ENCODE data around the gene LCK.

The LCK gene

DNA sequence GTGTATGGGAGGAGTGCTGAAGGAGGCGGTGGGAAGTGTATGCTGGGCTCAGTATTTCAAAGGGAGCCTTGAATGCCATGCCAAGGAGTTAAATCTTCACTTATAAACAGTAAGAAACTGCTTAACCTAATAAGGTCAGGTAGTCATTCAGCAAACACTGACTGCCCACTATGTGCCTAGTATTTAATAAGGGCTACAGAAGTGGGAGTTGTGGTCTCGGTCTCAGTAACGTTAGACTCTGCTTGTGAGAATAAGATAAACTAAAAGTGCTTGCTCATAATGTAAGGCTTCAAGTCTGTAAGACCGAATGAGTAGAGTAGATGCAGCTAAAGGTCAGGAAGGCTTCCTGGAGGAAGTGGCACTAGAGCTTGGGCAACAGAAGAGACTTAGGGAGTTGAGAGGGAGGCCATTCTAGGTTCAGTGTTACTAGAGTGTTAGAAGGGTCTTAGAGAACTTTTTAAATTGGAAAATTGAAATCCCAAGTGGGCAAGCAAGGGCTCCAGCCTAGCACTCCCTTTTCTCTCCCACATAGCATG is 78.9 kb downstream of the LCK start:
- DNase-seq = no peak

DNA sequence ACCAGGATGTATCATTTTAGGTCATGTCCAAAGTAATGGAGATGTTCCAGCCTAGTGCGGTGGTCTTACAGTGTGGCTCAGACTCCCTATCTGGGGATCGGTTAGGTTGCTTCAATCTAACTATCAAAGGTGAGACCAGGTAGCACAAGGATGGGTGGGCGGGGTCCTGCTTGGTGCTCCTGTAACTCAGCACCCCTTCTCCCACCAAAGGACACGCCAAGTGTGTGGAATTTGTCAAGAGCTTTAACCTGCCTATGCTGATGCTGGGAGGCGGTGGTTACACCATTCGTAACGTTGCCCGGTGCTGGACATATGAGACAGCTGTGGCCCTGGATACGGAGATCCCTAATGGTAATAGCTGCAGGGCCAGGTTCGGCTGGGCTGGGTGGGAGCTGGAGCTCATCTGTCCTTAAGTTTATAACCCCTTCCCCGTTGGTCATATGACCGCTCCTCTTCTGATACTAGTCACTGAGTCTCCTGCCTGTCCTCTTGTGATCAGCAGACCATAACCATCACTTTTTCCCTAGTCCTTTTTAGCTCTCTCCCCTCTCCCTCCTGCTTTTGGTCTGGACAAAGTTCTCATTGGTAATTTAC is 79.6 kb downstream of the LCK start:
- no peak for DNase-seq

DNA sequence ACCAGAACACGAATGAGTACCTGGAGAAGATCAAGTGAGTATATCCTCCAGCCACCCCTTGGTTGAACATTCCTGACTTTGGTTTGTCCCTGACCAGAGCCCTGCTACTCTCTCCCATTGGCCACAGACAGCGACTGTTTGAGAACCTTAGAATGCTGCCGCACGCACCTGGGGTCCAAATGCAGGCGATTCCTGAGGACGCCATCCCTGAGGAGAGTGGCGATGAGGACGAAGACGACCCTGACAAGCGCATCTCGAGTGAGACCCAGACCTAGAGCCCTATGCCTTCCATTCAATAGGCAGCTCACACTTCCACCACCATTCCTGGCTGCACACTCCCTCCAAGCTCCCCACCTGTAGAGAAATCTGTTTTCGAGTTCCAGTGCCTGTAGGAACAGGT is 80.5 kb downstream of the LCK start:
- DNase-seq = no peak

DNA sequence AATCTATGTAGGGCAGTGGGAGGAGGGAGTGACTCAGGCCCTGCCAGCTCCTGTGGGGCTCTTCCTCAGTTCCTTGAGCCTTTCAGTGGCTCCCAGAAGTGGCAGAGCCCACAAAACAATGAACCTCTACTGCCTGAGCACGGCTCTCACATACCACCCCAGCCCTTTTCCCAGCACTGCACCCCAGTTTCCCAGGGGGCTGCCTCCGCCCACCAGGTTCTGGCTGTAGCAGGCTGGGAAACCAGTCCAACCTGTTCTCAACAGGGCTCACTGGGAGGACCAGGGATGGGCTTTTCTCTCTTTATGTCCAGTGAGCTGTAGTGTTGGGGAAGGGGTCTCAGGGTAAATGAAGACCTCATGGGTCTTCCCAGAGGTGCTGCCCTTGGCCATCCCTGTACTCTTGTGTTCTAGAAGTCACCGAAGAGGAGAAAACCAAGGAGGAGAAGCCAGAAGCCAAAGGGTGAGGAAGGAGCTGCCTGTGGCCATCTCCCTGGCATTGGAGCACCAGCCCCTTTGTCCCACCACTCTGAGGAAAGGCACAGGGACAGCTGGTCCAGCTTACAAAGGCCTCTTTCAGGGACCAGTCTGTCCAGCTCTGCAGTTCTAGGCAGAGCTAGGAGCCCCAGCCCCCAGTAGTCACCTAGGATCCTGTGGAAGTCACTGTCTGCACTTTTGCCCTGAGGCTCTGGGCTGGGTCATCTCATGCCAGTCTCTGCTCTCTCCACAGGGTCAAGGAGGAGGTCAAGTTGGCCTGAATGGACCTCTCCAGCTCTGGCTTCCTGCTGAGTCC is 81.4 kb downstream of the LCK start:
- DNase-seq = no peak

DNA sequence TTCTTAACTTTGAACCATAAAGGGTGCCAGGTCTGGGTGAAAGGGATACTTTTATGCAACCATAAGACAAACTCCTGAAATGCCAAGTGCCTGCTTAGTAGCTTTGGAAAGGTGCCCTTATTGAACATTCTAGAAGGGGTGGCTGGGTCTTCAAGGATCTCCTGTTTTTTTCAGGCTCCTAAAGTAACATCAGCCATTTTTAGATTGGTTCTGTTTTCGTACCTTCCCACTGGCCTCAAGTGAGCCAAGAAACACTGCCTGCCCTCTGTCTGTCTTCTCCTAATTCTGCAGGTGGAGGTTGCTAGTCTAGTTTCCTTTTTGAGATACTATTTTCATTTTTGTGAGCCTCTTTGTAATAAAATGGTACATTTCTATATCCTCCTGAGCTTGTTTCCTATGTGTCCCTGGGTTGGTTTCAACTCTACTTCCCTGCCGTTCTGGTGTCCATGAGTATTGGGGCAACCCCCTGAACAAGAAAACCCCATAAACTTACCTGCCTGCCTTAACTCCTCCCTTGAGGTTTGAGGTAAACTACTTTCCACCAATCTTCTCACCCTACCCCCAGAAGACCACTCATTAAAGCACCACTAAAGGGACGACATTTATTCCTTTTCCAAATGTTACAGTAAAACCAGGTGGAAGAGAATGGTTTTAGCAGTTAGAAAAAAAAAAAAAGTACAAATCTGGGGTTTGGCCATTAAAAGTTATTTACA is 82.3 kb downstream of the LCK start:
- no peak for DNase-seq

DNA sequence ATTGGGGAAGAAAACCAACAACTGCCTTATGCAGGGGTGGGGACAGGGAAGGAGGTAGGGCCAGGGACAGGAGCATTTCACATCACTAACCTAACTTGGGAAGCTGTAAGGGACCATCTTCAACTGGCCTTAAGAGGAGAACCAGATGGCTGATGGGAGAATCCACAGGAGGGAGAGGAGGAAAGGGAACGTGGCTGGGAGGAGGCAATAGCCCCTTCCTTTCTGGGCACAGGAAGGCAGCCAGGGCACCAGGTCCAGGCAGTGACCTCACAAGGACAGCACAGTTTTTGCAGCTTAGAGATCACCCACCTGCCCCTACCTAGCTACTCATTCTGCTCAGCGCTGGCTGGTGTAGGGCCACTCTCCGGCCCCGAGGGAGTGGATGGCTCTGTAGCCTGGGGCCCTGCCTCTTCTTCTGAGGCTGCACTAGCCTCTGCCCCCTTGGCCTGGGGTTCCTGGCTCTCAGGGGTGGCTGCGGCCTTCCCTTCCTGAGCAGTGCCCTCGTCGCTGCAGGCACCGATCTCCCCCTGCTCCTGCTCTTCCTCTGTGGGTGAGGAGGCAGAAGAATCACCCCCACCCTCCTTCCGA is 83.3 kb downstream of the LCK start:
- no peak for DNase-seq

DNA sequence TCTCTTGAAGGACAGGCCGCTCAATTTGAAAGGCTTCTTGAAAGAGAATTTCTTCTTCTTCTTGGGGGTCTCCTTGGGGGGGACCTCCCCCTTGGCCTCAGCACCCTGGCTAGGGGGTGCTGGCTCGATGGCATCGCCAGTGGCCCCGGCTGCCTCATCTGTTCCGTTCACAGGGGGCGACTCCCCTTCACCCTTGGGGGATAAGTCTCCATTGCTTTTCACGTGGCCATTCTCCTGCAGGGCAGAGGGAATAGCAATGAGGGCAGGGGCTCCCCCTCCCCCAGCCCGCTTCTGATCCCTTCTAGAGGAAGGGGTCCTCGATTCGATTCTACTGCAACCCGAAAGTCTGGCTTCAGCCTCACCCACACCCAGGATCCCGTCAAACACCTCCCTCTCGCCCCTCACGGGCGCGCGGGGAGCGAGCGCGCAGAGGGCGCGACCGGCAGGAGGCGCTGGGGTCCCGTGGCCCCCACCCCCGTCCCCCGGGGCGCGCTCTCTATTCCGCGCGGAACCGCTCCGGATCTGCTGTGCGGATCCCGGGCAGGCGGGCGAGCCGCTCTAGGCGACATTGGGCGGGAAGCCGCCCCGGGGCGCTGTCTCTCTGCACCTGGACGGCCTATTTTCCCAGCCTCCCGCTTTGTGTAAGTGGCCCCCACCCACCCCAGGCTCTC is 83.9 kb downstream of the LCK start:
- peak; percentile 60 for DNase-seq

DNA sequence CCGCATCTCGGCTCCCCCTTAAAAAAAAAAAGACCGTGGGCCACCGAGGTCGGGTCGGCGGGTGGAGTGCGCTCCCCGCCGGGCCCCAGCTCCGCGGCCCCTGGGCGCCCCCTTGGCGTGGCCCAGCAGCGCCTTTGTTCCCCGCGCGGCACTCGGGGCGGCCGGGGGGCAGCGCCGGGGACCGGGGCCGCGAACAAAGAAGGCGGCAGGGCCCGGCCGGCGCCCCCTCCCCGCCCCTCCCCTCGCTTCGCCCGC is 84.4 kb downstream of the LCK start:
- no peak for DNase-seq
